HG03045 (cell line): ENCODE data around the gene KIRREL3.
"Not testable (repeated sequence)": the region's sequence is repeated elsewhere in the genome, so short reads cannot be mapped to it uniquely, and the experiment has no call there.

ENCODE experiments used
- ATAC-seq: cut with Tn5 transposase; IDR thresholded peaks from one replicate; pipeline ENCODE4 v1.9.1; 2021; ENCODE audit warnings: mild to moderate bottlenecking, moderate library complexity; ENCODE audit not compliant: unreplicated experiment

Gene KIRREL3

DNA sequence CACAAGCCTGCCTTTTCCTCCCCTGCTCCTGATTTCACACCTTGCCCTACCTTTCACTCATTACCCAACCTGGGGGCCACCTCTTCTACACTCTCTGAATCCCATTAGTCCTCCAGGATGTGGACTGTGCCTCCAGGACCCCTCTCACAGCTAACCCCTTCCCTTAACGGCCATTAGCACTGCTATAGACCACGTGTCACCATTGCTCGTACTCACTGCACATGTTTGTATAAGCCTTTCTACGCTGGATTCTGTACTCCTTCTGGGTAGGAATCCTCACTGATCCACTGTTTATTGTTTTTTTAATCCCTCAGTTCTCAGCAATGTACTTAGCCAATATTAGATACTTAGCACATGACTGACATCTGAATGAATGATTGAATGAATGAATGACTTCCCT, 40.9 kb downstream of the KIRREL3 start:
- no peak for ATAC-seq

DNA sequence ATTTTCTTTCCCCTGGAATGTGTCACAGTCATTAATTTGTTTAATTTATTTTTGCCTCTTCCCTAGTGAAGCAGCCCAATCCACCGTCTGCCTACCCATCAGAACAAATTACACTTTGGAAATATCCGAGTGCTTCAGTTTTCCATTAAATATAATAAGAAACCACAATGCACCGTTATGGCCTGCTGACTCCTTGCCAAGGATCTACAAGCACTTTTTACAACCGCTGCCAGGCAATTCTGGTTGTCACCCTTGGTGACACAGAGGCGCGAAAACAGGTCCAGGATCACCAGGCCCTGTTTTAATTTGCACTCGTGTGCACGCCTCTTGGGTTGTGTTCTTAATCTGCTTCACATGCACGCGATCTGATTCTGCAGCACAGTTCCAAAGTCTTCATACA, 43.9 kb downstream of the KIRREL3 start:
- ATAC-seq: no peak

DNA sequence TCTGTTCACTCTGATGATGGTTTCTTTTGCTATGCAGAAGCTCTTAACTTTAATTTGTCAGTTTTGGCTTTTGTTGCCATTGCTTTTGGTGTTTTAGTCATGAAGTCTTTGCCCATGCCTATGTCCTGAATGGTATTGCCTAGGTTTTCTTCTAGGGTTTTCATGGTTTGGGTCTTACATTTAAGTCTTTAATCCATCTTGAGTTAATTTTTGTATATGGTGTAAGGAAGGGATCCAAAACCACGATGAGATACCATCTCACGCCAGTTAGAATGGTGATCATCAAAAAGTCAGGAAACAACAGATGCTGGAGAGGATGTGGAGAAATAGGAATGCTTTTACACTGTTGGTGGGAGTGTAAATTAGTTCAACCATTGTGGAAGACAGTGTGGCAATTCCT, 48.0 kb downstream of the KIRREL3 start:
- ATAC-seq: not testable (repeated sequence)

DNA sequence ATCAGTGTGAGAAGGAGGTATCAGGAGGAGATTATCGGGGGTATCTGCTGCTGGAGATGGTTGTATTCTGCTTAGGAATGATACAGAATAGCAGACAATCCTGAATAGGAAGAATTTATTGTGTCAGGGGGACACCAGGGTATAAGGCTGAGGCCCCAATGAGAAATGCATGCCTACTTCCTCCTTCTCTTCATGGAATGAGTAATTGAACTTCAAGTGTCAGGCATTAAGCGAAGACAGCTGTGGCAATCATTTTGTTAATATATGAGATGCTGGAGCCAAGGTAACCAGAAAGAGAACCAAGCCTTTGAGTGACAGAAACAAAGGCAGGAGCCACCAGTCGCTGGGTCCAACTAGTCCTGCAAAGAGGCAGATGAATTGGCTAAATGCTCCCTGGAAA, 49.1 kb downstream of the KIRREL3 start:
- no peak for ATAC-seq

DNA sequence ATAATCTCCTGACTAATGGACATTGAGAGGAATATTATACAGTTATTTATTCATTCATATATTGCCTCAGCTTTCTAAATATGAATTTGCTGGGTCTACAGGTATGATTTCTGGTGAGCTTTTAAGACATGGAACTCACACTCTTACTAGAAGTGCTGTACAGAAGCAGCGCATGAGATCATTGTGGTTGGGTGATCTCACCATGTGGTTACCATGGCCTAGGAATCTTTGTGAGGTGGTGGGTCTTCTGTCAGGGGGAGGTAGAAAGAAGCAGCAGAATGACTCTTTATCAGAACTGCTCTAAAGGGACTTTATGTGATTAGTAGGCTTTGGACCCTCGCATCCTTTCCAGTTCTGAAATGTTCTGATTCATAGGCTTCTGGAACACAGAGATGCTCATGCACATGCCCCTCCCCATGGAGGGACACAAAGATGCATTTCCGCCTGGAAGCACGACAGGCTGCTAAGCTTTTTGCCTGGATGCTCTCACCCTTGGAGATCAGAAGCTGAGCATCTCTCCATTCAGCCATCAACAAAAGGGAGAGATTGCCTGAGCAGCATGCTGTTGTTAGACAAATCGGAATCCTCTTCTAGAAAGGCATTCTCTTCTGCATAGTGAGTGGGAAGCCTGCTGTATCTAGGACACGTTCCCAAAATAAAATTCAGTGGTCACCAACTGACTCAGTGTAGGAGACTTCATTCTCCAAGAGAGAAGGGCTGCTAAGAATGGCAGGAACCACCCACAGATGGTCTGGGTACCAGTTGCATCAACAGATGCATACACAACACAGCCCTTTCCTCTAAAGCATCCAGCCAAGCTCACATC, 51.3 kb downstream of the KIRREL3 start:
- ATAC-seq: no peak

DNA sequence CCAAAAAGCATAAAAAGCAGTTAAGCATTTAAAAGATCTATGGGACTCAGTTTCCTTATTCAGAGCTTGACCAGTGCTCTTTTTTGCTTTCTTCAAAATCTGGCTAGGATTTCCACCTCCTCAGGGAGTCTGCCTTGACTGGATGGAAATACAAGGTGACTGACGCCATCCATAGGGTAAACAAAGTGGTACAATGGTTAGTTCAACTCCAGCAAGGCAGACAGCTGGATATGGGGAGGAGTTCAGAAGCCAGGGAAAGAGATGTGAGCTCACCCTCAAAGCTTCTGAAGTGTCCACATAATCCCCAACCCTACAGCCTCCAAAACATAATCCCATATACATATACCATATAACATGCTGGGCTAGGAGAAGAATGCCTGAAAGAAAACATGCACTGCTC, 52.0 kb downstream of the KIRREL3 start:
- no peak for ATAC-seq

DNA sequence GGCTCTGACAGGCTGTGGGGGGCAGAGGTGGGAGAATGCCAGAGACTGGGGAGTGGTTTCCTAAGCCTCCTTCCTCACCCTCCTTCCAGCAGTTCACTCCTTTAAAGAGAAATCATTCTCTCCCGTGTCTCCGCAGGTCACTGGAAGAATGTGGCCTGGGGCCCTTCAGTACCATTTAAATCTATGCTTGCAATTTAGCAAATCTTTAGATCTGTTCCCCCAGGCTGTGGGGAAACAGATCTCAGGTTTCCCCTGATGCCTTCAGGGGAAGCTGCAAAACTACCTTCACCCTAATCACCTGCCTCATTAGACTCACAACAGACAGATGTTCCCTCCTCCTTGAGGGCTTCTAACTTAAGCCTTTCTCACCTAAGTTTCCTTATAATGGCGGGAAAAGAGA, 55.3 kb downstream of the KIRREL3 start:
- ATAC-seq: no peak

DNA sequence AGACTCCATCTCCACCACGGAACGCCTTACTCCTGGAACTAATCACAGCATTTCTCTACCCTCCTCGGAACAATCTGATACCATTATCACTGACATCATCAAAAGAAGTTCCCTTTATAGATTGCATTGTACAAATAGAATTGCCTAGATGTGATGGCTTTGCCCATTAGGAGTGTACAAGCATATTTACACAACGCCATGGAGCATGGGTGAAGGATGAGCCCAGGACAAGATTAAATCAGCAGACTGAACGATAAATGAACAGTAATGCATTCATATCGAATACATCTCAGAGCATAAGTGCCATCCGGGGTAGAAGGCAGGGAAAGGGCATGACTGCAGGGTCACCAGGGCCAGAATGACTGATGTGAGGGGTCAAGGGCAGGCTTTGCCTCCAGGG, 57.3 kb downstream of the KIRREL3 start:
- ATAC-seq: no peak

DNA sequence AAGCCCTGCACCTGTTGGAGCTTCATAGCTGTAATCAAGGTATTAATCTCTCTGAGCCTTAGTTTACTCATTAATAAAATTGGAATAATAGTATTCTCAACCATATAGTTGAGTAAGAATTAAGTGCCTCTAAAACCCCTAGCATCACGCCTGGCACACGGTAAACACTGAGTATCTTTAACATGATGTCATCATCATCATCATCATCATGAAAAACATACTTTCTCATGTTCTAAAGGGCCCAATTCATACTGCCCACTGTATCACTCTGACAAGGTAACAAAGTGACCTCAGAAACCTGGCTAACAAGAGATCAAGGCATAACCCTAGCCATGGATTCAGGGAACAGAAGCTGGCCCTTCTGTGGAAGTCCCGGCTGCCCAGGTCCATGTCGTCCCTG, 58.4 kb downstream of the KIRREL3 start:
- no peak for ATAC-seq

DNA sequence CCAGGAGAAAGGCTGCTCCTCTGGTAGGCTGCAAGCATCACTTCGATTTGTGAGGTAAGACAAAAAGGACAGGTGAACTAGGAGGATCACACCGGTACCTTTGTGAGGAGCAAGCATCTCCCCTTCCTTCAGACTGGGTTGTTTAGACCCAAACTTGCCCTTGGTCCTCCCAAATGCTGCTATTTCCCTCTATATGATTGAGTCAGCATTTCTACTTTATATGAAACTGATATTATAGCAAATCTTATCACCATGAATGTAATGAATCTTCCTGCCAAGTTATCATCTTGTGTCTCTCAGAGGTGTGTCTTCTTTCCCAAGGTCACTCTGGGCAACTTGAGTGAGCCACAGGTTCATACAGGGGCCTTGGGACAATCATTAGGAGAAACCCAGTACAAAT, 61.0 kb downstream of the KIRREL3 start:
- ATAC-seq: no peak

DNA sequence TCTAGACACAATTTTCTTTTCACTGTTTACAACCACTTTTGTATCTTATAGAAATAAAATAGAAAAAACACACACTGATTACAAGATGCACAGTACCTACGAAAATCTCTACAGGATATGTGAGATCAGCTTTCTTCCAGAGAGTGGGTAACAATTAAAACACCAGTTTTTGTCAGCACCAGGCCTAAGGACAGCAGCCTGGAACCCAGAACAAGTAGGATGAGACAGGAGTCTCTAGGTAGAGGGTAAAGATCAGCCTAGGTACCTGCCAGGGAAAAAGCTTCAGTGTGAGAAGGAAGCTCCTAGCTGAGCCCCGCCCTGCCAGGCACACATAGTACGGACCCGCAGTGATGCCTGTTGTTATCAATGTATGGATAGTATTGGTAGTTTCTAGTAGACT, 61.9 kb downstream of the KIRREL3 start:
- no peak for ATAC-seq

DNA sequence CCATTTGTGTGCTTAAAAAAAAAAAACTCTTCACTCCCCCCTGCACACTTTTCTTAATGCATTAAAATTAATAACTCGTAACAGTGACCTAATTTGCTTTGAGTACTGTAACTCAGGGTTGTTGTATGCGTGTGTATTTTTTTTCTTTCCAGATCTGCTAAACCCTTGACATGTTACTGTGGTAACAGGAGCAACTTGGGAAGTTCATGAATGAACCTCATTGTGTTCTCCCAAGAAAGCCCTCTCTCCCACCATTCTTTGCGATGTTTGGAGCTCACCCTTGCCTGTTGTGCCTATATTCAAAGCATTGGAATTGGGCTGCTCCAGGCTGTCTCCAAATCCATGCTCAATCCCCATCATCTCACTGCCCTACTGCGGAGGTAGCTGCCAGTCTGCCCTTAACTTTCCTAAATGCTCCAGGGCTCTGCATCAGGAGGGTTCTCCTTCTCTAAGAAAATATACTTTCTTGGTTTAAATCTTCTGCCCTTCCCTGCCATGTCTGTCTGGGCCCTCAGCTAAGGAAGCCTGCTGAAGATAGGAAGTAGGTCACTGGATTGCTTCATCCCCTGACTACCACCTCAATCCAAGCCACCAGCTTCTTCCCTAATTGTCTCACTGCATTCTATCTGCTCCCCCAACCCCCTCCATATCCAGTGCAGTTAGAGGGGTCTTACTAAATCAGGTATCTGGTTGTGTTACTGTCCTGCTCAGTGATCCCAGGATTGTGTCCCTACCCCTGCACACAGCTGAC, 70.3 kb downstream of the KIRREL3 start:
- no peak for ATAC-seq

DNA sequence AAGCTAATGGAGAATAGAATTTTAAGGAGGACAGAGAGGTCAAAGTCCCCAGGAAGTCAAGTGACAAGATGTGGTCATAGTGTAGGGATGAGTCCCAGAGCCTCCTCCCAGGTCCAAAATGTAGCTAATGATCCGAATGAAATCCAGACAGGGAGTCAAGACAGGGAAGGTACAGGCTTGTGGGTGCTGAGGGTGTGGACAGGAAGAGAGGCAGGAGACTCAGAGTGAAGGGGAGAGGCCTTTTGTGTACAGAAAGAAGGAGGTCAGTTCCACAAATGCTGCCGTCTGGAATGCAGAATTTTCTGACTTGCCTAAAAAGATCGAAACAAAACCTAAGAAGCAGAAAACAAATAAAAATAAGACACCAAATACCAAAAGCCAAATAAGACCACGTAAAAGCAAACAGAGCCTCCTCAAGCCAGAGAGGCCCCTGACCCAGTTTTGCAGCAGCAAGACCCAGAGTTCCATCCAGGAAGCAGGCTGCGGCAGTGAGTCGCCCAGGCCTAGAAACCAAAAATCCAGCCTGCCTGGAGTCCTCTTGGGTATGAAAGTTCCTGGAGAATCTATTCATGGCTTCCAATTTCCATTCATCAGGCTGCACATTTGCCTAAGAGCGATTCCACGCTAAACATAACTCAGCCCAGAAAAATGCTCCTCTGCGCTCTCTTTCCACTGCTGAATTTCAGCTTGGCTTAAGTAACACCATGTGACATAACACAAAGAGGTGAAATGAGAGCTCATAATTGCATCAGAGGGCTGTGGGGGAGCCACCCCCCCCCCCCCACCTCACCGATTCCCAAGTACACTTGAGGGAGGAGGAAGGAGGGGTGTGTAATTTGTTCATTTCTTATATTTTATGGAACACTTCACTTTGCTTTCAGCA, 71.2 kb downstream of the KIRREL3 start:
- ATAC-seq: no peak

DNA sequence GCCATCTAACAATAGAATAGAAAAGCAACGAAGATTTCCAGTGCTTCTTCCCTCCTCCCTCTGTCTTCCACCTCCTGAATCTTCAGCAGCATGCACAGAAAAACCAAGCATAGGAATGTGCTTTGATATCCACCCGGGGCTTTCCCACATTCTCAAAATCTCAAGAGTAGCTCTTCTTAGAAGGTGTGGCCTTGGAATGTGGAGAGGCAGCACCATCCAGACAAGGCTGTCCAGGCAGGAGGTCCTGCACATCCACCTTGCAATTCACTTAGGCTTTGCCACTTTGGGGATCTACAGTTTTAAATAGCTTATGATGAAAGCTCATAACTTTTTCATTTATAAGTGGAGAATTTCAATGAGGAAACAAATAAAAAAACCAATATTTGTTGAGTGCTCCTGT, 72.9 kb downstream of the KIRREL3 start:
- no peak for ATAC-seq

DNA sequence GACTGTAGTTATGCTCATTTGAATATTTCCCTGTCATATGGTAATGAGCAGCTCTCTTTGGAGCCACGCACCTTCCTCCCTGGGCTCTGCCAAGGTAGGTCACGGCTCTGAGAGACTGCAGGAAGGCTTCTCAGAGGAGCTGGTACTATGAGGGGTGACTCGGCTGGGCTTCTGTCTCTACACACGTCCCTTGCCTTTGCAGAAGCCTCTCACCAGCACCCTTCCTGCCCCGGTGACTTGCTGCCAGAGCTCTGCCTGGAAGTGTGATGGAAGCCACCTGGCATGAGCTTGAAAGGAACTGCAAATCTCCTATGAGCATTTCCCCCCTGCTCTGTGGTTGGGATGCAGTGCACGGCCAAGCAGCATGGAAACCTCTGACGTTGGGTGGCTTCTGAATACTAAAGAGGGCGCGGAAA, 74.2 kb downstream of the KIRREL3 start:
- no peak for ATAC-seq

DNA sequence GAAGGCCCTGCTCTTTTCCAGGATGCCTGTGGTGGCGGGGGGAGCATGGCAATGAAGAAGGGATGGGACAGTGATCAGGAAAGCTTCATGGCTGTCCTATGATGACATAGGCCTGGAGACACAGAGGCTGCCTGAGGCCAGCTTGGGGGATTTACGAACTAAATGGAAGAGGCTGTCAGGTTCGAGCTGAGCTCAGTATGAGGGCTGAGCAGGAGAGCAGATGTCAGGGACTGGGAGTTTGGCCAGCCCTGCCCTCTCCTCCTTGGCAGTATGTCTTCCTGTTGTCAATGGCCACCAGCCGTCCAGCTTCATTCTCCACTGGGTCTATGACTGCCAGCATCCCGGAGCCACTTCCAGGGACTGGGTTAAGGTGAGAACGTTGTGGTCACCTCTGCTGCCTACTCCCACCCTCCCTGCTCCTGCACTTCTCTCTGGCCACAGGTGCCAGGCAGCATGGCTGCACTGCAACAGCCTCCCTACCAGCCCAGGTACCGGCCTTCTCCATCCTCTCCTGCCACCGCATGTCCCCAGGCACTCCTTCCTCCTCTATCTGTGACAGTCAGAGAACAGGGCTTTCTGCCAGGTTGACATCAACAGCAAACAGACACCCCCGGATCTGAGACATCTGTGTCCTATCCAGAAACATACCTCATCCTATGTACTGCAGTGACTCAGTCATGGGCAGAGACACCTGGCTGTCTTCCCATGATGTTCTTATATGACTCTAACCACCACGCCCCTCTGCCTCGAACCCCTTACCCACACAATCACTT, 75.1 kb downstream of the KIRREL3 start:
- no peak for ATAC-seq

DNA sequence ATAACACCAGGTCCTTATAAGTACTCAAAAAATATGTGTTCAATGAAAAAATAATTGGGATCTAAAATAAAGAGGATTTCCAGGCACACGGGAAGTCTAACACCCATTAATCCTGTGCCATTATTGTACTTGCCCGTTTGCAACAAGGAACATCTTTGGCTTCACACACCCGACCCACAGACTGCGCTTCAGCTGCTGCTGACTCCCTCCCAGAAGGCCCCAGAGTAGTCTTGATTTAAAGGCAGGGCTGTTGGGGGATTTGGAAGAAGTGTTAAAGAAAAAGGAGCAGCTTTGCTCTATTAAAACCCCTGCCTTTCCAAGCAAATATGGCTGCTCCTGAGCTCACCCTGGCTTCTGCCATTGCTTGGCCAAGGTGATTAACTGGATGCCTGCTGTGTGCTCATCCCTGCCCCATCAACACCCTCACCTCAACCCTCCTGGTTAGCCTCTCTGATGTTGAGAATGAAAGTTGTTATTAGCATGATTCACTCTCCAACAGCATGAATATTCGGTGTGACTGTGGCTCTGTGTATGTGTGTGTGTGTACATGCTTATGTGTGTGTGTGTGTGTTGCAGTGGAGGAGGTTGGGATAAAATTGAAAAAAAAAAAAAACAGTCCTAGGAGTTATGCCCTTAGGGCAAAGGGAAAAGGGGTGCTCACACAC, 76.1 kb downstream of the KIRREL3 start:
- no peak for ATAC-seq

DNA sequence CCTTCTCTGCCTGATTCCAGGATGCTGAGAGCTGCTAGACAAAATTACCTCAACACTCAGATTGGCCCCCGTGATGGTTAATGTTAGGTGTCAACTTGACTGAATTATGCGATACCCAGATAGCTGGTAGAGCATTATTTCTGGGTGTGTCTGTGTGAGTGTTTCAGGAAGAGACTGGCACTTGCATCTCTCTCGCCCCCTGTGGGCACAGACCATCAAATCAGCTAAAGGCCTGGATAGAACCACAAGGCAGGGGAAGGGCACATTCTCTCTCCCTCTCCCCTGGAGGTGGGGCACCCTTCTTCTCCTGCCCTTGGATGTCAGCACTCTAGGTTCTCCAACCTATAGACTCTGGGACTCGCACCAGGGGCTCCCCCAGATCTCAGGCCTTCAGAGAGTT, 79.7 kb downstream of the KIRREL3 start:
- ATAC-seq: no peak

DNA sequence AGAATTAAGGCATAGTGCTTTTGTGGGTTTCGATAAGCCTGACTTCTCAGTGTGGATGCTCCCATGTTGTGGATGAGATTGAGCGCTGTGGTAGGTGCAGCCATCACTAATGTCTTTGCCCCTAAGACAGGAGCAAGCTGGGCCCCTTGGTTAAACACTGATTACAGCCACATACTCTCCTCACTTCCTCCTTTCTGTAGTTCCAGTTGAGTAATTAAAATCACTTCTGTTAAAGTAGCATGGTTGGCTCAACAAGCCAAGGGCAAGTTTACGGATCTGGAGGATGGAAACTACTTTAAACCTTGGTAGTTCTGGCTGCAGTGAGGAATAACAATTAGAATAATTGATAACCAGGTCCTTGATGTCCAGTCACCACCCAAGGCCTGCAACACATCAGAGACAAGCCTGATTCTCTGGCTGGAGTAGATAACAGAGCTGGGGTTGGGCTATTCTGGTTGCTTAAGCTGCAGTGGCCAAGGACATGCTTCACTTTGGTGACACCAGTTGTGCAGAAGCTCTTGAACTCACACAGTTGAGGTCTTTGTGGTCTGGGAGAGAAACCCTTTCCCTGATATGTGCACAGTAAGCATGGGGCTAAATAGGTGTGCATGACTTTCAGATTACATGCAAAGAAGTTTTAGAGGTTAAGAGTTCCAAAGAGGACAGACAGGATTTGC, 81.3 kb downstream of the KIRREL3 start:
- ATAC-seq: no peak

DNA sequence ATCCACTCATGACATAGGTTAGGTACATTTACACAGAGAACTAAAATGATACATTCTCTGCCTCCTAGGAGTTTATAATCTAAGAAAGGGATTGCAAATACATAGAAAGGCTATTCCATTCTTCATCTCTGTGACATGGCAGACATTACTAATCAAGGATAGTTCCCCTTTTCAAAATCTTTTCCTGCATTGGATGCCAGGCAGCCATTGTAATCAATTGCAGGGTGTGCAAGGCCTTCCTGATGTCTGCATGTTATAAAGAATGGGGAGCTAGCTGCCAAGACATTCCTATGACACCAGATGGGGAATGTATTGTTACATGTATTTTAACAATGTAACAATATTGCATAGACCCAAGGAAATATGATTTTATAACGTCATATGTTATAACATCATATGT, 82.0 kb downstream of the KIRREL3 start:
- ATAC-seq: no peak
